IPS DF 4.7 (cell line): ENCODE measurements around the gene GPSM1.

Source experiments
- DNase-seq: peaks from one replicate; pipeline ENCODE4 v3.0.0-alpha.2; 2013; ENCODE audit warnings: low spot score; ENCODE audit errors: extremely low read depth

Gene GPSM1

DNA sequence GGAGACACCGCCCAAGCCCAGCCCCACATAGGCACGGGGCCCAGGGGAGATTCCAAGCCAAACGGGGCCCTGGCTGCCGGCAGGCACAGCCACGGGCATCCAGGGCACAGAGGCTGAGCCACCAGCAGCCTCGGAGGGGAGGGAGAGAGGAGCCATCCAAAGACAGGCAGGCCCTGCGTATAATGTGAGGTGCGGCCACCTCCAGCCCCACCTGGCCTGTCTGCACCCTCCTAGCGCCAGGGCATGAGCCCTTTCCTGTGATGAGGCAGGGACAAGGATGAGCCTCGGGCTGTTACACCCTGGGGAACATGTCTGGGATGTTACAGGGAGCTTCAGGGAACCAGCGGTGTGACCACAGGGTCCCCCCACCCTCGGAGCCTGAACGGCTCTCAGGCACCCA is 22.4 kb upstream of the GPSM1 start:
- no peak for DNase-seq

DNA sequence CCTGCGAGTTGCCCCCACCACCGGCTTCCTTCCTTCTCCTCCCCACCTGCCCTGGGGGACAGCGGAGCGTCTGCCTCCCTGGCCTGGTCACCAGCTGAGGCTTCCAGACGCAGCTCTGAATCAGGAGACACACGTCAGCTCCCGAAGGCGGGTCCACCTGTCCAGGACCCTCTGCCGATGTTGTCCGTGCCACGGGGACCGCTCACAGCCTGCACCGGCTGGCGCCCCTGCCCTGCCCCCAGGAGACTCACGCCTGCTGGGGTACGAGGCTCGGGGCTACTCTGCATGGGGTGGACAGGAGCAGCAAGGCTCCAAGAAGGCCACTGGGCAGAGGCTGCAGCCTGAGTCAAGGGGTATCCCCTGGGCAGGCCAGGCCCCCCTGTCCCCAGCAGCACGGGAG is 21.5 kb upstream of the GPSM1 start:
- DNase-seq, result no peak

DNA sequence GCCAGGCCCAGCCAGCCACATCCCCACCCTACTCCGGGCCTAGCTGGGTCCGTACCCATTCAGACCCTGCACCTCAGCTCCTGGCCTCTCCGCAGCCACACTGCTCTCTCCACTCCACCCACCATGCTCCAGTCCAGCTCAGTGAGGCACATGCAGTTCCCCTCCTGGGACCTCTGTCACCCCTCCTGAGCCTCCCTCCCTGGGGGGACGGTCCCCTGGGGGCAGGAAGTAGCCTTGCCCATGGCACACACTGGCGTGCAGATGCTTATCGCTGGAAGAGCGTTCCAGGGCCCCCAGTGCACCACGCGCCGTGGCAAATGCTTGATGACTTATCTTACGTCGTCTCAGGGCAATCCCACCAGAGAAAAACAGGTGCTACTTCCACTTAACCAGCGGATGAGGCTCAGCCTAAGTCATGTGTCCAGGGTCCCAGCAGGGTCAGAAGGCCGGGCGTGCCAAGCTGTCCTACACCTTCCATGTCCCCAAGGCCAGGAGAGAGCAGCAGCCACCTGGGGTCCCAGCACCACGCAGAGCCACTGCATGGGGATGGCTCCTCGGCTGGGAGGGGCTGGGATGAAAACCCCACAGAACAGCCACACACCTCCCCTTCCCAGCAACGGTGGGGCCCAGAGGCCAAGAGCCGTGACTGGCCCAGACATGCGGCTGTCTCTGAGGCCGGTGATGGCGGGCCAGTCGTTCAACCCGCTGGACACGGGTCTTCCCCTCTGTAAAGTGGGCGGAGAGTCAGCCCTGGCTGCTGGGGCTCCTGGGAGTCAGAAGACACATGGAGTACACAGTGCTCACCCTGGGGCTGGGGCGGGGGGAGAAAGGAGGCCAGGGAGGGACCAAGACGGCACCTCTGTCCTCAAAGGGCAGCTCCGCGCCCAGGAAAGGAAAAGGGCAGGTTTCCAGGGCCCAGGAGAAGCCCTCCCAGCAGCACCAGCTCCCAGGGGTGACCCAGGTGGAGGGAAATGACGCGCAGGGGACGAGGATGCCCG is 20.8 kb upstream of the GPSM1 start:
- no peak for DNase-seq

DNA sequence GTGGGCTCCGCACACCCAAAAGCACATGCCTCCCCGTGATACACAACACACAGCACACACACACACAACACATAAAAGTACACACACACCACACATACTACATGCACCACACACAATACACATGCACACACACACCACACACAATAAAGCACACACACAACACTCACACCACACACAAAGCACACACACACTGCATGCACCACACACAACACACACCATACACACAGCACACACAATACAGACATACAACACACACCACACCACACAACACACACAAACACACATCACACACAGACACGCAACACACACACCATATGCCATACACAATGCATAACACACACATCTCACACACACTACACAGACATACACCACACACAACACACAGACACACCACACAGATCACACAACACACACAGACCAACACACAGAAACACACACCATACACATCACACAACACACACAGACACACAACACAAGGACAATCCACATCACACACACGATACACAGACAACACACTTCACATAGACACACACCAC is 20.1 kb upstream of the GPSM1 start:
- DNase-seq, result no peak

DNA sequence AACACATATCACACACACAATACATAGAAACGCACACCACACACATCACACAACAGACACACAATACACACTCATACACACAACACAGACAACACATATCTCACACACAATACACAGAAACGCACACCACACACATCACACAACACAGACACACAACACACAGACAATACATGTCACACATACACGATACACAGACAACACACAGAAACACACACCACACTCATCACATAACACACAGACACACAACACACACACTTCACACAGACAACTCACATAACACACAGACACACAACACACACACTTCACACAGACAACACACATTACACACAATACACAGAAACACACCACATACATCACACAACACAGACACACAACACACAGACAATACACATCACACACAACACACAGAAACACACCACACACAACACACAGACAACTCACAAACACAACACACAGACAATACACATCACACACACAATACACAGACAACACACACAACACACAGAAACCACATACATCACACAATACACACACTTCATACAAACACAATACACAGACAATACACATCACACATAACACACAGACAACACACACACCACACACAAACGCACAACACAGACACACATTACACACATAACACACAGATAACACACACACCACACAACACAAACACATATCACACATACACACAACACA is 19.2 kb upstream of the GPSM1 start:
- DNase-seq, result no peak

DNA sequence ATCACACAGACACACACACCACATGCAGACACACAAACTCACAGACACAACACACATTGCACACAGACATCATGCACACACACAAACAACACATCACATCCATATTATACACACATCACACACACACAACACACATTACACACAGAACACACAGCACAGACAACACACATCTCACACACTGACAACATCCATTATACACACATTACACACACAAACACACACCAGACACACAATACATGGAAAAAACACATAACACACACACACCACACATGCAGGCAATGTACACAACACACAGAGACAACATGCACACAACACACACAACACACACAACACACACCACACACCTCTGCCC is 18.7 kb upstream of the GPSM1 start:
- no peak for DNase-seq

DNA sequence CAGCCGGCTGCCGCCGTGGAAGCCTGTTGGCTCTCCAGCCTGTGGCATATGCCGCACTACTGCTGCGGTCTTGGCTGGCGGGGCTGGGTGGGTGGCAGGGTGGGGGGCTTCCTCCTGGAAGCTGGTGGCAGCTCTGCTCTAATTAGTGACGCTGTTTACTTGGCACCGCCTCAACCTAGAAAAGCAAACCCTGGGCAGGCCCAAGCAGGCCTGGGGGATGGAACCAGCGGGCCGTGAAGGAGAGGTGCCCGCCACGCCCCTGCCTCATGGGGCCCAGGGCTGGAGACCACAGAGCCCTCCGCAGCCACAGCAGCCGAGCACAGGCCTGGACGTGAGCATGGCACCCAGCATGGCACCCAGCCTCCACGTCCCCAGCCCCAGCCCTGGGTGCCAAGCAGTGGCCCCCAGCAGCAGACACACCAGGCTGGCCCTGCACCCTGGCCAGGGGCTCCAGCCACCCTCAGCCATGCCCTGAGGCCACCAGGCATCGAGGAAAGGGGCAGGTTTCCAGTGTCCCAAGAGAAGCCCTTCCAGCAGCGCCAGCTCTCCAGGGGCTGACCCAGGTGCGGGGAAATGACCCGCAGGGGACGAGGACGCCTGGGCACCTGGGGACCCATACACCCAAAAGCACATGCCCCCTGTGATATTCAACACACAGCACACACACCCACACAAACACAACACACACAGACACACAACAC is 18.1 kb upstream of the GPSM1 start:
- no peak for DNase-seq

DNA sequence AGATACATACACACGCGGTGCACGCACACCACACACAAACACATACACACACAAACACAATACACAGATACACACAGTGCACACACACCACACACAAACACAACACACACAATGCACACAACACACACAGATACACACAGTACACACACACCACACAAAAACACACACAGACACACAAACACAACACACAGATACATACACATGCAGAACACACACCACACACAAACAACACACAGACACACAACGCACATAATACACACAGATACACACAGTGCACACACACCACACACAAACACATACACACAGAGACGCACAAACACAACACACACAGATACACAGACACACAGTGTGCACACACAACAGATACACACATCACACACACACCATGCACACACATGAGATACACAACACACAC is 17.5 kb upstream of the GPSM1 start:
- no peak for DNase-seq

DNA sequence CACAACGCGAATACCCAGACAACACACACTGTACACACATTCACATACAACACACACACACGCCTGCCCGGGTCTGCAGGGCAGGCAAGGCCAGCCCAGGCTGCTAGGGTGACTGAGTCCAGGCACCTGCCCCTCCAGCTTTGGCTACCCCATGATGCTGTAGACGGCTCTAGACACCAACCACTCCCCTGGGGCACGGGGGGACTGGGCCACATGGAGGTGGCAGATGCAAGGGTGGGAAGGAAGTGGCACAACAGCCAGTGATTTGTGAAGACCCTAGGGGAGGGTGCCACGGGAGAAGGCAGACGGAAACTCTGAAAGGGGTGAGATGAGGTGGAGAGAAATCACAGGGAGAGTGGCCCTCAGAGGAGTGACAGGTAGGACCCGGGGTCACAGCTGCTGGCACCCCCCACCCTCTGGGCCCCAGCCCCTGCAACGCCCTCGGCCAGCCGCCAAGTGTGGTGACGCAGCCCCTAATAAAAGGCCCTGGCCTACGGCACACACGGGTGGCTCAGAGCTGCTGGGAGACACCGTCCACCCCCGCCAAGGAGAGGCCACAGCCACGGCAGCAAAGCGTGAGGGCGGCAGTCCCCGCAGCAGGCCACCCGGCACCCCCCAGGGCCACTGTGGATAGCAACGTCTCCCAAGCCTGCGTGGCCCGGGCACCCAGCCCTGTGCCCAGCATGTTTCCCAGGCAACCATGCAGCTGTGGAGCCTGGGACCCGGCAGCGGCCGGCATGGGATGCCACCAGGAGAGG is 16.9 kb upstream of the GPSM1 start:
- no peak for DNase-seq

DNA sequence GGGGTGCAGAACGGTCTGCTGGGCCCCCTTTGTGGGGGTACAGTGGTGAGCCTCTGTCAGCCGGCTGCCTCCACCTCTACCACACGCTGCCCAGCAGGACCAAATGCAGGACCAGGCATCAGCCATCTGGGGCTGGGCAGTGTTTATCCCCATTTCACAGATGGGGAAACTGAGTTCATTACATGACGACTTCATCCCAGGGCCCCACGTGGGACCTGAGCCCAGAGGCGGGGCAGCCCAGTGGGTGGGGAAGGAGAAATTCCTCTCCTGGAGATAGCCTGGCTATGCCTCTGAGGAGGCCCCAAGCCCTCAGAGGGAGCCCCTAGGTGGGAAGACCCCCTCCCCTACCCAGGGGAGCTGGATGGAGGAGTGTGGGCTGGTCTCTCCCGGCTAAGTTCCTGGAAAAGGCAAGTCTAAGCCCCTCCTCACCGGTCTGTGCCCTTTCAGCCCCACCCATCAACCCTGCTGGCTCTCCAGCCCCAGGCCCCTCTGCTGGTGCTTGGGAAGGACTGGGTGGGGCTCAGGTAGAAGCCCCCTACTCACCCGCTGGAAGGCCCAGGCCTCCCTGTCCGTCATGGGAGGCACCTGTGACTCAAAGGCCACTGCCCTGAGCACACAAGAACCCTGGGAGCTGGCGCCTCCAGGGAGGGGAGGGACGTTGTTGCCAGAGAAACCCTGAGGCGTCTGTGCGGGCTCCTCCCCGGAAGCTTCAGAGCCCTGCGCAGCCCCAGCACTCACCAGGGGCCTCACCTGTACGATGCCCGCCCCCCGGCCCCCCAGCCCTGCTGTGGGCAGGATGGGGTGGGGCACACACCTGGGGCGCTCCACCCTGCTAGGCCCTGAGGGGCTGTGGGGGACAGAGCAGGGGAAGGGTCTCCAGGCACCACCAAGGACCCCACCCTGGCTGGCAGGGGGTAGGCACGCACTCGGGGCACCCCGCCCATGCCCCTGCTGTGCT is 16.0 kb upstream of the GPSM1 start:
- DNase-seq, result no peak

DNA sequence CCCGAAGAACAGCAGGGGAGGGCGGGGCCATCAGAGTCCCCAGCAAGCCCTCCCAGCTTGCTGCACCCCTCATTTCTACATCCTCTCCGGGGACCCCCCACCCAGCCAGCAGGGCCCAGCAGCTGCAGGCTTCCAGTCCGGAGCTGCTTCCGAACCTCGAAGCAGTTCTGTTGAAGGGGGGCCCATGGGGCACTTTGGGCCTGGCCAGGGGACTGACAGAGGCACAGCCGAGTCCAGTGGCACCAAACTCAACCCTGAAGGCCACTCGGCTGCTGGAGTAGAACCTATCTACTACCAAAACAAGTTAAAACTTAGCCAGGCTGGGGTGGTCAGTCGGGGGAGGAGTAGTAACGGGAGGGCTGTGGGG is 15.3 kb upstream of the GPSM1 start:
- no peak for DNase-seq

DNA sequence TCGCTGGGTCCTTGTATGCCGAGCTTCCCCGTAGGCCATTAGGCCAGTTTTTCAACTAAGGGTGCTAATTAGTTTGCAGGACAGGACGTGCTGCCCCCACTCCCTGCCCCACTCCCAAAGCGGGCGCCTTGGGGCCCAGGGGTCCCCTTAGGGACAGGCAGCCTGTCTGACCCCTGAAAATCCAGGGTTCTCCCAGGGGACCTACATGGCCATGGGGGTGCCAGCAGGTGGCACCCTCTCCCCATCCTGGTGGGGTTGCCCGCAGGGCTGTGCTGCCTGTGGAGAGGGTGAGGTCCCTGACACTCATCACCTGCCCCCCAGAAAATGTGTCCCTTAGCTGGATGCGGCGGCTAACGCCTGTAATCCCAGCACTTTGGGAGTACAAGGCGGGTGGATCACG is 14.9 kb upstream of the GPSM1 start:
- DNase-seq, result no peak

DNA sequence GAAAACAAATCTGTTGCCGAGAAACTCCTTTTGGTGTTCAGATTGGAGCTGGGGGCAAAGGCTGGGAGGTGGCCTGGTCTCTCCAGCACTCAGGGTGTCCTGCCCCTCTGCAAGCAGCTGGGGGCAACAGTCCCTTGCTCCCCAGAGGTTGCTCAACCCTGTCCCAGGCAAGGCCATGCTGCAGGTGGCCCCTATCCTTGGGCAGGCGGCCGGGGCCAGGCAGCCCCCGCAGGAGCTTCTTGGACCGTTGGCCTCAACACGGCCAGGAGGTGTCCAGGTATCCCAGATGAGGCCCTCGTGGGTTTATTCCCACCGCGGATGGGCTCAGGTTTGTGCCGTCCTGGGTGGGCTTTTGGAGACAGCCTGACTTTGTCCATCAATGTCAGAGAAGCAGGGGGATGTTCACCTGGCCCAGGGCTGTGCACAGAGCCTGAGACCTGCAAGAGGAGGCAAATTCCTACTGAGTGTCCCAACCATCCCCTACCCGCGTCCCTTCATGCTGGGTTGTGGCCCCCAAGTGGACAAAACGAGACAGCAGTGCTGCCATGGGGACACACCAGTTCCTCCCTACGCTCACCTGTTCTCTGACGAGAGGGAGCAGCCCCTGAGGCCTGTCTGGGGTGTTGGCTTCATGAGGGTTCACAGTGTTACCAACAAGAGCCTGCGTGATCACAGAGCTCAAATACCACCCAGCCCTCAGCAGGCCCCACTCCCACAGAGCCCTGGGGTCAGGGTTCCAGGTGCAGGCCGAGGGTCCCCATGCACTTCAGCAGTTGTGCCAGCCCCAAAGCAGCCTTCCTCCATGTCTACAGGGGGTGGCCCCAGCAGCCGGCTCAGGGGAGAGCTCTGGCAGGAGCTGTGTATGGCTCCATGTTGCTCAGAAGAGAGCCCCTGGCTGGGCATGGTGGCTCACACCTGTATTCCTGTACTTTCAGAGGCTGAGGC is 14.0 kb upstream of the GPSM1 start:
- DNase-seq, result no peak

DNA sequence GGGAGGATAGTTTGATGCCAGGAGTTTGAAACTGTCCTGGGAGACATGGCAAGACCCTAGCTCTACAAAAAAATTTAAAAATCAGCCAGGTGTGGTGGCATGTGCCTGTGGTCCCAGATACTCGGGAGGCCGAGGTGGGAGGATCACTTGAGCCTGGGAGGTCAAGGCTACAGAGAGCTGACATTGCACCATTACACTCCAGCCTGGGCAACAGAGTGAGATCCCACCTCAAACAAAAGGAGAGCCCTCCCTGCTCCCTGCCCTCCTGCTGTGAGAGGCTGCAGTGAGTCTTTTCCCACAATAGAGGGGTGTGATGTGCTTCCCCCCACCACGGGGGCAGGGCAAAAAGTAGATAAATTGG is 13.3 kb upstream of the GPSM1 start:
- DNase-seq, result no peak

DNA sequence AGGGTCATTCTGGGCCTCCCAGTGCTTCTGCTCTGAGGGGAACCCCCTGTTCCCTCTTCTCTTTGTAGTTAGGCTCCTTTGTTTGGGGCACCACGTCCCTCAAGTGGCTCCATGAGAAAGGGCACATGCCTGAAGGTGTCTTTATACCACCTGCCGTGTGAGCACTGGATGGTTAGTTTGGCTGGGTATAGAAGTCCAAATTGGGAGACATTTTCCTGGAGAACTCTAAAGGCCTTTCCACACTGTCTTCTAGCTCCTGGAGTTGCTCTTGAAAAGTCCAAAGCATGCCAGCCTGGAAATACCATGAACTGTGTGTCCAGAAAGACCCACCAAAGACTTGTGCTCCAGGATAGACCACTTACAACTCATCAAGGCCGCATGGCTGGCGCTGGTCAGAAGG is 12.4 kb upstream of the GPSM1 start:
- no peak for DNase-seq

DNA sequence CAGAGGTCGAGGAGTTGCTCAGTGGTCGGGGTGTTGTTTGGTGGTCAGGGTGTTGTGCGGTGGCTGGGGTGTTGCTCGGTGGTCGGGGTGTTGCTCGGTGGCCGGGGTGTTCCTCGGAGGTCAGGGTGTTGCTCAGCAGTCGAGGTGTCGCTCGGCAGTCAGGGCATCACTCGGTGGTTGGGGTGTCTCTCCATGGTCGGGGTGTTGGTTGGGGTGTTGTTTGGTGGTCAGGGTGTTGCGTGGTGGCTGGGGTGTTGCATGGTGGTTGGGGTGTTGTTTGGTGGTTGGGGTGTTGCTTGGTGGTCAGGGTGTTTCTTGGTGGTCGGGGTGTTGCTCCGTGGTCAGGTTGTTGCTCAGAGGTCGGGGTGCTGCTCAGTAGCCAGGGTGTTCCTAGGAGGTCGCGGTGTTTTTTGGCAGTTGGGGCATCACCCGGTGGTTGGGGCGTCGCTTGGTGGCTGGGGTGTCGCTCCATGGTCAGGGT is 11.0 kb upstream of the GPSM1 start:
- no peak for DNase-seq

DNA sequence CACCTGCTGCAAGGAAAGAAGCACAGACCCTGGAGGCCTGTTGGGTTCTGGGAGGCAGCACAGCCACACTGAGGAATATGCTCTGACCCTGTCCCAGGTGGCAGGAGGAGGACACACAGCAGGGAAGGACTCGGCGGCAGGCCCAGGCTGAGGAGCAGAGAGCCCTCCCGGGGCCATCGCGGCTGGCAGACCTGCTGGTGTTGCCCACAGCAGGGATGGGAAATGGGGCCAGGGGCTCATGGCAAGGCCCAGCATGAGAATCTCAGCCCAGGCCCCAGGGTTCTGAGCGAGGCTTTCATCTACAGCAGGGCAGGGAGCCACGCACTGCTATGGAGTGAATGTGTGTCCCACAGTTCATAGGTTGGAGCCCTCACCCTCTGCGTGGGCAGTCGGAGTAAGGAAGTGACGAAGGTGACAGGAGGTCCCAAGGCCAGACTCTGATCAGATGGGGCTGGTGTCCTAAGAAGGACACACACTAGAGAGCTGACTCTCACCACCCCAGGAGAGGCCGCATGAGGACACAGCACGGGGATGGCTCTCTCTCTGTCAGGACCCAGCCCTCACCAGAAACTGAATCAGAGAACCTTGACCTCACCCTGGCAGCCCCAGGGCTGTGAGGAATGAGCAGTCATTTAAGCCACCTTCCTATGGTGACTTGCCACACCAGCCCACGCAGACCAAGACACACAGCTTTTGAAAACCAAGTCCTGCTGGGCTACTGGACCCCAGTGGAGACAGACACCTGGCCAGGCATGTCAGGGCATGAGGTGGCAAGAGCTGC is 10.3 kb upstream of the GPSM1 start:
- no peak for DNase-seq

DNA sequence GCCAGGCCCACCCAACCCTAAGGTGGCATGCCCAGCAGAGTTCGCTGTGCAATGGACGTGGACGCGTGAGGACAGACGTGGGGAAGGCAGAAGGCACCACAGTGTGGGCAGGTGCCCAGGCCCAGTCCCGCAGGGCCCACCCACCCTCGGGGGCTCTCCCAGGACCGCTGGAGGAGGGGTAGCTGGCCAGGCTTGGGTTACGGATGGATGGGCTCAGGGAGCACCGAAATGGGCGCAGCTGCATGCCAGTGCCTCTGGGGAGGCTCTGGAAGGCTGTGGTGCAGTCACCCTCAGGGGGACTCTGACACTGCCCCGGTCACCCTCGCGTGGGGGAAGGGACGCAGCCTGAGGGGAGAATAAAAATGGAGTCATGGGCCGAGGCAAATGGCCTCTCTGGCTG is 9.6 kb upstream of the GPSM1 start:
- DNase-seq, result no peak
